Osteoblast (primary cell): ENCODE measurements around the gene FOXO3. TPM values are rescaled to one million over a fixed set of nuclear protein-coding genes. Genes with fewer than 3 reads are reported as not detected.
"Not testable (repeated sequence)": the region's sequence is repeated elsewhere in the genome, so short reads cannot be mapped to it uniquely, and the experiment has no call there.

ENCODE experiments used
- DNase-seq: peaks from one replicate; pipeline ENCODE4 v3.0.0; 2011; ENCODE audit warnings: low spot score, mixed read lengths; ENCODE audit not compliant: insufficient read length; ENCODE audit errors: missing footprints
- H2AFZ ChIP-seq: 2 replicates; pipeline ENCODE4 v1.6.0; 2011; ENCODE audit warnings: mild to moderate bottlenecking, low read length
- H3K27ac ChIP-seq: 2 replicates; pipeline ENCODE4 v1.5.1; 2011; ENCODE audit warnings: mild to moderate bottlenecking, low read depth, low read length, moderate library complexity
- H3K27me3 ChIP-seq: 2 replicates; pipeline ENCODE4 v1.6.0; 2012; ENCODE audit warnings: mild to moderate bottlenecking, control low read depth, inconsistent platforms, low read length, moderate library complexity; ENCODE audit not compliant: insufficient read depth
- H3K36me3 ChIP-seq: 2 replicates; pipeline ENCODE4 v1.5.1; 2011; ENCODE audit warnings: mild to moderate bottlenecking, low read length, control low read depth, moderate library complexity; ENCODE audit not compliant: insufficient read depth
- H3K4me1 ChIP-seq: 2 replicates; pipeline ENCODE4 v1.5.1; 2011; ENCODE audit warnings: mild to moderate bottlenecking, low read length, control low read depth, moderate library complexity; ENCODE audit not compliant: insufficient read depth
- H3K4me2 ChIP-seq: 2 replicates; pipeline ENCODE4 v1.6.0; 2011; ENCODE audit warnings: mild to moderate bottlenecking, low read length; ENCODE audit not compliant: insufficient read depth
- H3K4me3 ChIP-seq: fragments of 200-600 bp; sonication (generic); 3 replicates; pipeline ENCODE4 v1.5.1; 2012; ENCODE audit warnings: mild to moderate bottlenecking, low read length, inconsistent platforms; ENCODE audit not compliant: insufficient read depth
- H3K79me2 ChIP-seq: 2 replicates; pipeline ENCODE4 v1.6.0; 2012; ENCODE audit warnings: mild to moderate bottlenecking, low read length, control low read depth, inconsistent platforms; ENCODE audit not compliant: insufficient read depth
- H3K9me3 ChIP-seq: 2 replicates; pipeline ENCODE4 v1.5.1; 2011; ENCODE audit warnings: low read depth, low read length, control low read depth
- H4K20me1 ChIP-seq: 2 replicates; pipeline ENCODE4 v1.6.0; 2012; ENCODE audit warnings: mild to moderate bottlenecking, low read length, control low read depth; ENCODE audit not compliant: insufficient read depth
- total RNA-seq: library from RNA; depleted of rRNA; stranded (reverse); fragments of >200 nt; gene quantifications from 2 replicates; pipeline ENCODE4 v1.2.3, GENCODE V29; 2012
- TF ChIP-seq, protein P1 (sequence below): IDR thresholded peaks from 2 replicates; pipeline ENCODE4 v1.5.1; 2011; ENCODE audit warnings: mild to moderate bottlenecking, low read depth, low read length, moderate library complexity; ENCODE audit errors: extremely low read depth

The FOXO3 gene
- total RNA-seq, 1 donor, result 53.2 TPM

DNA sequence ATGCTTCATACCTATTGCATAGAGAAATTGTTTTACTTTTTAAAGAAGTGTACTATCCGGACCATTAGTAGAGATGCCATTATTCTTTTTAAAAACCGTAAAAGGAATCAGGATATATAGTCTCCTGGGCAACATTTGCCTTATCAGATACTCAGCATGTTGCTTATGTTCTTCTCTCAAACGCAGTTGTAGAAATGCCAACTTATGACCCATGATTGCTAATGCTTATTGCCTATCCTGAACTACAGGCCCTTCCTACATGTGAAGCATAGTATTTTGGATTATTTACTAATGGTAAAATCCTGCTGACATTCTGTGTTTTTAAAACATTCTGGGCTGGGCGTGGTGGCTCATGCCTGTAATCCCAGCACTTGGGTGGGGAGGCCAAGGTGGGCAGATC is 99.5 kb downstream of the FOXO3 start:
- Histone ChIP-seq H3K79me2 (peaks cover 82% of the 10 kb centered on the region), H2AFZ (no peak overlapping the region)
- TF ChIP-seq, protein P1, sequence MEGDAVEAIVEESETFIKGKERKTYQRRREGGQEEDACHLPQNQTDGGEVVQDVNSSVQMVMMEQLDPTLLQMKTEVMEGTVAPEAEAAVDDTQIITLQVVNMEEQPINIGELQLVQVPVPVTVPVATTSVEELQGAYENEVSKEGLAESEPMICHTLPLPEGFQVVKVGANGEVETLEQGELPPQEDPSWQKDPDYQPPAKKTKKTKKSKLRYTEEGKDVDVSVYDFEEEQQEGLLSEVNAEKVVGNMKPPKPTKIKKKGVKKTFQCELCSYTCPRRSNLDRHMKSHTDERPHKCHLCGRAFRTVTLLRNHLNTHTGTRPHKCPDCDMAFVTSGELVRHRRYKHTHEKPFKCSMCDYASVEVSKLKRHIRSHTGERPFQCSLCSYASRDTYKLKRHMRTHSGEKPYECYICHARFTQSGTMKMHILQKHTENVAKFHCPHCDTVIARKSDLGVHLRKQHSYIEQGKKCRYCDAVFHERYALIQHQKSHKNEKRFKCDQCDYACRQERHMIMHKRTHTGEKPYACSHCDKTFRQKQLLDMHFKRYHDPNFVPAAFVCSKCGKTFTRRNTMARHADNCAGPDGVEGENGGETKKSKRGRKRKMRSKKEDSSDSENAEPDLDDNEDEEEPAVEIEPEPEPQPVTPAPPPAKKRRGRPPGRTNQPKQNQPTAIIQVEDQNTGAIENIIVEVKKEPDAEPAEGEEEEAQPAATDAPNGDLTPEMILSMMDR, result no peak

DNA sequence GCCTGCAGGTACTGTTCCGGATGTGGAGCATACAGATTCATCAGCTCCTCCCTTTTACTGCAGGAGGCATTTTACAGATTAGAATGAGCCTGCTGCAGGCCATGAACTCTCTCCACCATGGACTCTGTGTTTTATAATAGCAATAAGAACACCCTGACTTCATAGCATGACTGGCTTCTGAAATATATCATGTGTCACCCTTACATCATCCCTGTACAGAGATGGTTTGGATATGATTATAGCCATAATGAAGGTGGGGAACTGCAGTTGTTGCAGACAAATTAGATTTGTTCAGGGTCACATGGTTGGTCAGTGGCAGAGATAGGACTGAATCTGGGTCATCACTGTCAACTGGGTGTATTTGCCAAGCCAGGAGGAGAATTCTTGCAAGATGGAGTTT is 100.7 kb downstream of the FOXO3 start:
- Histone ChIP-seq H3K4me2 (peak overlapping the region; percentile 17), H2AFZ (no peak overlapping the region), H3K4me3 (no peak overlapping the region), H3K4me1 (peaks cover 19% of the 10 kb centered on the region), H3K36me3 (peaks cover 7% of the 10 kb centered on the region), H3K9me3 (no peaks in the 10 kb centered on the region), H3K27me3 (no peaks in the 10 kb centered on the region), H3K79me2 (peaks cover 80% of the 10 kb centered on the region), H3K27ac (peak overlapping the region; percentile 51), H4K20me1 (peaks cover 24% of the 10 kb centered on the region)
- TF ChIP-seq, protein P1, result no peak
- DNase-seq, result peak; percentile 74

More for the DNA sequence above, 99.5 kb downstream of the FOXO3 start:
- Histone ChIP-seq H3K27me3 (no peaks in the 10 kb centered on the region), H4K20me1 (peaks cover 22% of the 10 kb centered on the region), H3K36me3 (peaks cover 4% of the 10 kb centered on the region), H3K4me1 (peaks cover 31% of the 10 kb centered on the region), H3K27ac (no peak overlapping the region), H3K4me2 (no peak overlapping the region), H3K9me3 (no peaks in the 10 kb centered on the region), H3K4me3 (no peak overlapping the region)
- DNase-seq, result no peak

DNA sequence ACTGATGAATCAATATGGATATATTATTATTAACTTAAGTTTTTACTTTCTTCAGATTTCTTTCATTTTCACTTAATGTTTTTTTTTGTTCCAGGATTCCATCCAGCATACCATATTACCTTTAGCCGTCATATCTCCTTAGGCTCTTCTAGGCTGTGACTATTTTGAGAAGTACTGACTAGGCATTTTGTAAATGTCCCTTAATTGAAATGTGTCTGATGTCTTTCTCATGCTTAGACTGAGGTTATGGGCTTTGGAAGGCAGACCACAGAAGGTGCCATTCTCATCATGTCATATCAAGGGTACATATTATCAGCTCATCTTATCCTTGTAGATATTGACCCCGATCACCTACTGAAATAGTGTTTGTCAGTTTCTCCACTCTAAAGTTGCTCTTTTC is 101.3 kb downstream of the FOXO3 start:
- Histone ChIP-seq H3K27ac (peak overlapping the region; percentile 51), H3K79me2 (peaks cover 80% of the 10 kb centered on the region), H3K4me3 (no peak overlapping the region), H3K4me2 (no peak overlapping the region), H3K4me1 (peaks cover 14% of the 10 kb centered on the region), H2AFZ (no peak overlapping the region), H3K36me3 (peaks cover 7% of the 10 kb centered on the region), H3K9me3 (no peaks in the 10 kb centered on the region), H4K20me1 (peaks cover 25% of the 10 kb centered on the region), H3K27me3 (no peaks in the 10 kb centered on the region)
- peak; percentile 49 for DNase-seq
- TF ChIP-seq, protein P1, result no peak

DNA sequence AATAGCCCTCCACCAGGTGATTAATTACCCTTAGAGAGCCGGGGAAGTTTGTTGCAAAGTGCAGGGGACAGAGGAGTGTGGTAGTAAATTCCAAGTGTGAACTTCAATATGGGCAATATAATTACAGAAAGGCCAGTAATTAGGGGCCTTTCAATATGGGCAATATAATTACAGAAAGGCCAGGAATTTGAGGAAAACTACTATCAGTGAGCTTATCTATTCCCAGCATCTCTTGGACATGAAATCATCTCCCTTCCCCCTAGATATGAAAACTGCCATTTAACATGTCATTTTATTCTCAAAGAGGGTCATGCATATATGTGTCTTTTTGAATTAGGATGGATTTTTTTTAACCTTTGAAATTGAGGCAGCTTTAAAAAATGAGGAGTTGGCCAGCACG is 102.0 kb downstream of the FOXO3 start:
- Histone ChIP-seq H3K79me2 (peaks cover 80% of the 10 kb centered on the region), H4K20me1 (peaks cover 29% of the 10 kb centered on the region), H3K27me3 (no peaks in the 10 kb centered on the region), H3K4me2 (no peak overlapping the region), H3K4me3 (no peak overlapping the region), H3K27ac (no peak overlapping the region), H3K4me1 (peaks cover 12% of the 10 kb centered on the region), H2AFZ (no peak overlapping the region), H3K36me3 (peaks cover 7% of the 10 kb centered on the region), H3K9me3 (no peaks in the 10 kb centered on the region)
- TF ChIP-seq, protein P1, result no peak
- DNase-seq, result no peak

DNA sequence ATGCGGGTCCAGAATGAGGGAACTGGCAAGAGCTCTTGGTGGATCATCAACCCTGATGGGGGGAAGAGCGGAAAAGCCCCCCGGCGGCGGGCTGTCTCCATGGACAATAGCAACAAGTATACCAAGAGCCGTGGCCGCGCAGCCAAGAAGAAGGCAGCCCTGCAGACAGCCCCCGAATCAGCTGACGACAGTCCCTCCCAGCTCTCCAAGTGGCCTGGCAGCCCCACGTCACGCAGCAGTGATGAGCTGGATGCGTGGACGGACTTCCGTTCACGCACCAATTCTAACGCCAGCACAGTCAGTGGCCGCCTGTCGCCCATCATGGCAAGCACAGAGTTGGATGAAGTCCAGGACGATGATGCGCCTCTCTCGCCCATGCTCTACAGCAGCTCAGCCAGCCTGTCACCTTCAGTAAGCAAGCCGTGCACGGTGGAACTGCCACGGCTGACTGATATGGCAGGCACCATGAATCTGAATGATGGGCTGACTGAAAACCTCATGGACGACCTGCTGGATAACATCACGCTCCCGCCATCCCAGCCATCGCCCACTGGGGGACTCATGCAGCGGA is 102.9 kb downstream of the FOXO3 start:
- DNase-seq, H3K9me3 ChIP-seq, H3K4me3 ChIP-seq, H3K27ac ChIP-seq, H2AFZ ChIP-seq, H3K4me2 ChIP-seq, H3K27me3 ChIP-seq: not testable (repeated sequence)
- Histone ChIP-seq H3K4me1 (peaks cover 12% of the 10 kb centered on the region), H4K20me1 (peaks cover 37% of the 10 kb centered on the region), H3K36me3 (peaks cover 11% of the 10 kb centered on the region), H3K79me2 (peaks cover 80% of the 10 kb centered on the region)
